GM21576 (cell line): Measurements from ENCODE around the gene ZFP62.

ENCODE experiments used
- ATAC-seq: cut with Tn5 transposase; IDR thresholded peaks from one replicate; pipeline ENCODE4 v1.9.1; 2021; ENCODE audit warnings: mild to moderate bottlenecking, moderate library complexity; ENCODE audit not compliant: unreplicated experiment

ZFP62 gene

DNA sequence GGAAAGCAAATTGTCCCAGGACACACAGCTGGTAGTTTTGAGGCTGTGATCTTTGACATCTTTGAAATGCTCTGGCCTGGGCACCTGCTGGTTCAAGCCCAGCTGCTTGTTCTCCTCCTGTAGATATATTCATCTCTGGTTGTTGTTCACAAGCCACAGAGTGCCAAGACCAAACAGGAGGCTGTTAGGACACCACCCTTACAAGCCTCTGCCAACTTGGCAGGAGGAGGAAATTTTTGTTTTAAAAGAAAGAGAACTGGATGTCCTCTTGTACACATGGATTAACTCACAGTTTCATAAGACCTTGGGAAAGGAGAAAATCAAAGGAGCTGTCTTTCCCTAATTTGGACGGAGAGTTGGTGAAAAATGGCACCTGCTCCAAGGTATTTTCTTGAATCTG is 8.5 kb upstream of the ZFP62 start:
- ATAC-seq, result no peak

DNA sequence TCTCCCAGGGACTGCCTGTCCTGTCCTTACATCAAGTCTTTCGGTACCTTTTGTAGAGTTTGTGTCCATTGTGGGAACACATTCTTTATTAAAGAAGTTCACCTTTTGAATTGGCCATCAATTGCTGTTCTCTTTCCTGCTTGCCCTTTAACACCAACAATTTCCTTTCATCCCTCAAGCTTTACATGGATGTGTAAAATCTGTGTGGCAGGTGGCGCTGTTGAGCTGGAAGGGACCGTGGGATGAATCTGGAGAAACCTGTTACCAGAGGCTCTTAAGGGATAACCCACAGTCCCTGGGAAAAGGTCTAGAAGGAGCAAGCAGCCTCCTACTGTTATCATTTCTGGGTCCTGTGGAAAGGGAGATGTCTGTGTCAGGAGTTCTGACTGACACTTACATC is 7.9 kb upstream of the ZFP62 start:
- no peak for ATAC-seq

- no peak for ATAC-seq
Measured at GRCh38 chr5:180866985-180867384, 5.9 kb upstream of the ZFP62 start.

- ATAC-seq, result no peak
Measured at GRCh38 chr5:180865981-180866695, 5.1 kb upstream of the ZFP62 start.

GRCh38 chr5:180862645-180863044 is 1.6 kb upstream of the ZFP62 start:
- no peak for ATAC-seq

DNA sequence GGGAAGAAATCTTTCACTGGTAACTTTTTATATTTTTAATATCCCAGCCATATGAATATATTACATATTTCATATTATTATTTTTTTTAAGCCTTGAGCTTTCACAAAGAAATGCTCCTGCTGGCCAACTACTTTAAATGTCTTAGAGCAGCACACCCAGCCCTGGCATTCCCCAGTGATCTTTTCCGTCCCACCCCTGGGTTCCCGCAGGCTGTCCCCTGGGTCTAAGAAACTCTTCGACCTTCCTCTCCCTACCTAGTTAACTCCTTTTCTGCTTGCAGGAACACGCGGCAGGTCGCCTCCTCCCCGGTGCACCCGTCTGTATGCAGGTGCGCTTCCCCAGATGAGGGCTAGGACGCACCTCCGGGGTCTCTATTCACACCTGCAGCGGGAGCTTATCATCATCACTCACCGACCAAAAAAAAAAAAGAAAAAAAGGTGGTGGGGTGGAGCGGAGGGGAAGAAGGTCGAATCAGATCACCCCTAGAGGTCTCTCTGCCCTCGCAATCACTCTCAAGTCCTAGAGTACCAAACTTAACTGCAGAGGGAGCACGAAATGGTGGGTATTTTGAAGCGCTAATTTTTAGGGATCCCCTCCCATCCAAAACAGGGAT is 696 bp downstream of the ZFP62 start:
- ATAC-seq, result peak; percentile 56

DNA sequence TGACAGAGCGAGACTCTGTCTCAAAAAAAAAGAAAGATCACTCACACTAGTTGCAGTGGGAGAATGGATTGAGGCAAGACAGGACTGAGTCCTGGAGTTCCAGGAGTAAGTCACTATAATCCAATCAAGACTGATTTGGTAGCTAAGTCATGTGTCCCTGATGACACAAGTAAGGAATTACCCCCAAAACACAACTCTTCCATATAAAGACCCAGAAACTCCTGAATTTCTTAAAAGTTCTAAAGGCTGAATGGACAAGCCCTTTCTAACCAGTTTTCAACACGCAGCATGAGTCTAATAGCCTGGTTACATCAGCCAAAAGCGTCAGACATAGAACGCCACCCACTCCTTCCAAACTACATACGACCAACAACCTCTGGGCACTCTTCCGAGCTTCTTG is 2.5 kb downstream of the ZFP62 start:
- no peak for ATAC-seq

DNA sequence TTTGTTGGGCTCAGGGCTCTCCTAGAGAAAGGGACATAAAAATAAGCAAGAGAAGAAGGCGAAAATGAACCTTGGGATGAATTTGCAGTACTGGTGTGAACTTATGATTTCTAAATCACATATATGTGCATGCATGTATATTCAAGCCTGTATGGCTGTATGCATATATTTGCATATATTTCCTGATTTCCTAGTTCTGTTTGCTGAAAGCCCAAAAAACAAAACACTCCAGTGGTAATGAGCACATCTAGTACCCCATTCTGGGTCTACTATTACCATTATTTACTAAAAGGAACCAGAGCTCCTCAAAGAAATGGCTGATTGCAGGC is 7.3 kb downstream of the ZFP62 start:
- no peak for ATAC-seq

DNA sequence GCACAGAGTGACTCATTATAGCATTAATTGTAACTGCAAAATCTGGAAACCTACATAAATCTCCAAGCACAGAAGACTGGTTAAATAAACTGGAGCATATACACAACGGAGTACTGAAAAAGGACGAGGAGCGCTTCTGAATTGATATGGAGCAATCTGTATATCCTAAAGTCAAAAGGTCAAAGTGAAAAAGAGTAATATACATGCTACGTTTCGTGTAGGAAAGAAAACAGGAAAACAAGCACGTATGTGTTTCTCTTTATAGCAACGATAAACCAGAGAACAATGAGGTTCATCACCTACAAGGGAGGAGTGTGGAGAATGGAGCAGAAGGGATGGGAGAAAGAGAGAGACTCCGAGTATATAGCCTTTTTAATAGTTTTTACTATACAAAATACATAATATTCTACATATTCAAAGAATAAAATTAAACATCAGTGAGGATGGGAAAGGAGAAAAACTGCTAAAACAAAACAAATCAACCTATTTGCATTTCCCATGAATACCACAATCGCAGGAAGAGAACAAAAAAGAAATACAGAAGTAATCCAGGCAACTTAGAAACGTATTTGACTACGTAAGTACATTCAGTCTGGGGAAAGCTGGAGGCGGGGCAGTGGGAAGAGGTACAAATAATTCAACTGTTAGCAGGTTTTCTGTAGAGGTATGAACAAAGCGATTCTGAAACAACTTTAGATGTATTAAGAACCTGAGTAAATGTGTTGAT is 7.8 kb downstream of the ZFP62 start:
- no peak for ATAC-seq

- ATAC-seq, result no peak
Measured at GRCh38 chr5:180852495-180852894, 8.6 kb downstream of the ZFP62 start.

DNA sequence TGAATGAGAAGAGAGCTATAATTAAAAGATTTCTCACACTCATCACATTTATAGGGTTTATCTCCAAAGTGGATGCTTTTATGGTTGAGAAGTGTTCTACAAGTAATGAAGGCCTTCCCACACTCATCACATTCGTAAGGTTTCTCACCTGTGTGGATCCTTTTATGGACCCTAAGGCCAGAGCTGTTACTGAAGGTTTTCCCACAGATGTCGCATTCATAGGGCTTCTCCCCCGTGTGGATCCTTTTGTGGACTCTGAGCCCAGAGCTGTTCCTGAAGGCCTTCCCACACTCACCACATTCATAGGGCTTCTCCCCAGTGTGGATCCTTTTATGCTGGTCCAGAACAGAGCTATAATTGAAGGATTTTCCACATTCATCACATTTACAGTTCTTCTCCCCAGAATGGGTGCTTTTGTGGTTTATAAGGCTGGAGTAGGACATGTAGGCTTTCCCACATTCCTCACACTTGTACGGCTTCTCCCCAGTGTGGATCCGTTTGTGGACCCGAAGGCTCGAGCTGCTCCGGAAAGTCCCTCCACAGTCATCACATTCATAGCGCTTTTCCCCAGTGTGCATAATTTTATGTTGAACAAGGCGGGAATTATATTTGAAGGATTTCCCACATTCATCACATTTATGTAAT is 10.5 kb downstream of the ZFP62 start:
- no peak for ATAC-seq

DNA sequence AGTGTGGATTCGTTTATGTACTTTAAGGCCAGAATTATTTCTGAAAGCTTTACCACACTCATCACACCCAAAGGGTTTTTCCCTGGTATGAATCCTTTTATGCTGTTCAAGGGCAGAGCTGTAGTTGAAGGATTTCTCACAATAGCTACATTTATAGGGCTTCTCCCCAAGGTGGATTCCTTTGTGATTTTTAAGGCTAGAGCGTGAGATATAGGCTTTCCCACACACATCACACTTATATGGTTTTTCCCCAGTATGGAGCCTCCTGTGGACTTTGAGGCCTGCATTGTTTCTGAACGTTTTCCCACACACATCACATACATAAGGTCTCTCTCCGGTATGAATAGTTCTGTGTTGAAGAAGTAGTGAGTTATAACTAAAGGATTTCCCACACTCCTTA is 11.2 kb downstream of the ZFP62 start:
- no peak for ATAC-seq

GRCh38 chr5:180848878-180849277 is 12.2 kb downstream of the ZFP62 start:
- ATAC-seq, result no peak

GRCh38 chr5:180848265-180848664 is 12.8 kb downstream of the ZFP62 start:
- no peak for ATAC-seq

DNA sequence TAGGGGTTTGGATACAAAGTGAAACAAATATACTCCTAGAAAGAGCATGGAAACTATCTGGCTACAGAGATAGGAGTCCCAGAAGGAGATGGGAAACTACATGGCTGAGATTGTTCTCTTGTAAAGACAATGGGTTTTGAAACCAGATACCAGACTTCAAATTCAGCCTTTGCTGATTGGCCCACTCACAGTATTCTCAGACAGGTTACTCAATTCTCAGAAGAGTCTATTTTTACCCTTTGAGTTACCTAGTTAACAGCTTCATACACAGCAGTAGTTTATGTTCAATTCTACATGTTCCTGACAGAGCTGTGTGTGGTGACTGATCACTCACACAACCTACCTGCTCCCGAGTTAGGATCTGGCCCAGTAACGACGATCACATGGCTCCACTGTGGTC is 14.1 kb downstream of the ZFP62 start:
- ATAC-seq, result no peak

DNA sequence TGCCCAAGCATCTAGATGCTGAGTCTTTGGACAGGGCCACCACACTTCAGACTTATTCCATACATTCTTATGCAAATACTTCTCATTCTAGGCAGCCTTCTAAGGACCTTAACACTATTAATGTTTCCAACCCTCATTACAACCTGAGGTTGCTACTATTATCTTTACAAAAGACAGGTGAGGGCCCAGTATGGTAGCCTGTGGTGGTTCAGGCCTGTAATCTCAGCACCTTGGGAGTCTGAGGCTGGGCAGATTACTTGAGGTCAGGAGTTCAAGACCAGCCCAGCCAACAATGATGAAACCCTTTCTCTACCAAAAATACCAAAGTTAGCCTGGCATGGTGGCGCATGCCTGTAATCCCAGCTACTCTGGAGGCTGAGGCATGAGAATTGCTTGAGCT is 16.2 kb downstream of the ZFP62 start:
- ATAC-seq, result no peak

DNA sequence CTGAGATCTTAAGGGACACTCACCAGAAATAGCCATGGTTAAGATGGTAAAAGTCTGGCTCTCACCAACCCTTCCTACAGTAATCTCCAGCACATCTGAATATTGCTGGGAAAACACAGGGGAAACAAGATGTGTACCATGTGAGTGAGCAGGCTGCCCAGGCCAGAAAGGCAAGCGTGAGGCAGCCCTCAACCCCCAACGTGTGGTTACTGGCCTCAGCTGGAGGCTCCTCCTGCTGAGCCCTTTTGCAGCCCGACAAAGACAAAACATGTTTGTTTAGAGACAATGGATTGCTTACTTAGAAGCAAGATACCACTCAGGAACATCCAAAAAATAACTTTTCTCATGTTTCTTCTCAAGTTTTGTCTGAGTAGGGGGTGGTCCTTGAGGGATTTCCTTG is 16.6 kb downstream of the ZFP62 start:
- ATAC-seq, result no peak

- ATAC-seq, result no peak
Measured at GRCh38 chr5:180839935-180840334, 21.1 kb downstream of the ZFP62 start.

GRCh38 chr5:180839227-180839626 is 21.8 kb downstream of the ZFP62 start:
- no peak for ATAC-seq

- no peak for ATAC-seq
Measured at GRCh38 chr5:180837478-180837877, 23.6 kb downstream of the ZFP62 start.

DNA sequence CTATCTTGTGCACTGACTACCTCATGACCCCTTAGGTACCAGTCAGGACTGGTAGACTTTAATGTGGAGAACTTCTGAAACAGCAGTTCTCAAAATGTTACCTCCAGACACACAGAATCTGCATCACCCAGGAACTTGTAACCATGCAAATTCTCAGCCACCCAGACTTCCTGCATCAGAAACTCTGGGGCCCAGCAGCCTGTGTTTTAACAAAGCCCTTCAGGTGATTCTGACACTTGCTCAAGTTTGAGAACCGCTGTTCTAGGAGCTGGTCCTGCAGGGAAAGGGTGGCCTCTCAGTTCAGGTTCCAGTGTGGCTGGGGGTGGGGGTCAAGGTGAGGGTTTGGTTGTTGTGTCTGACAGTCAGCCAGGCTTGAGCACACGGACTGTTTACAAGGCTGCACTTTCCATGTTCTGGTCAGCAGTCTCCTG is 28.4 kb downstream of the ZFP62 start:
- peak; percentile 51 for ATAC-seq
